Nephron (organoid): ENCODE results near the gene SRMS.

ENCODE experiments used
- H3K27ac Mint-ChIP-seq, 3 experiments: 2 replicates each; pipeline ENCODE4 v1.8.0; 2020; ENCODE audit warnings: mixed read lengths in 3 of 3, mild to moderate bottlenecking in 2 of 3, moderate library complexity in 1 of 3
- H3K27me3 Mint-ChIP-seq: 2 replicates; pipeline ENCODE4 v1.8.0; 2021; ENCODE audit warnings: low read depth, mild to moderate bottlenecking, moderate library complexity, mixed read lengths
- H3K36me3 Mint-ChIP-seq: 2 replicates; pipeline ENCODE4 v1.8.0; 2020; ENCODE audit warnings: low read depth, mixed read lengths
- H3K4me1 Mint-ChIP-seq: 2 replicates; pipeline ENCODE4 v1.8.0; 2020; ENCODE audit warnings: mixed read lengths
- H3K4me3 Mint-ChIP-seq, 3 experiments: 2 replicates each; pipeline ENCODE4 v1.8.0; 2020; ENCODE audit warnings: mild to moderate bottlenecking in 3 of 3, mixed read lengths in 3 of 3, moderate library complexity in 2 of 3
- H3K9me3 Mint-ChIP-seq: 2 replicates; pipeline ENCODE4 v1.8.0; 2020; ENCODE audit warnings: mixed read lengths
- CTCF ChIP-seq, 3 experiments: fragments of 200-600 bp; sonication (generic); IDR thresholded peaks; one replicate each; pipeline ENCODE4 v1.5.0; 2021; ENCODE audit warnings: antibody characterized with exemption in 3 of 3; ENCODE audit not compliant: unreplicated experiment in 3 of 3

The SRMS gene

GRCh38 chr20:63566395-63567135, 19.0 kb upstream of the SRMS start:
- no peaks in the 10 kb centered on the region for H3K27me3 Mint-ChIP-seq
- H3K27ac Mint-ChIP-seq = no peak overlapping the region
- H3K4me1 Mint-ChIP-seq = no peaks in the 10 kb centered on the region
- no peak overlapping the region for H3K4me3 Mint-ChIP-seq
- H3K36me3 Mint-ChIP-seq = no peaks in the 10 kb centered on the region
- H3K9me3 Mint-ChIP-seq = no peaks in the 10 kb centered on the region
- TF ChIP-seq CTCF (IDR thresholded peaks at IDR 0.05; ENCODE audit: unreplicated experiment in 3 of 3) = no peak

- no peaks in the 10 kb centered on the region for H3K9me3 Mint-ChIP-seq
- no peaks in the 10 kb centered on the region for H3K36me3 Mint-ChIP-seq
- TF ChIP-seq CTCF (IDR thresholded peaks at IDR 0.05; ENCODE audit: unreplicated experiment in 3 of 3) = no peak
- no peak overlapping the region for H3K27ac Mint-ChIP-seq
- H3K27me3 Mint-ChIP-seq = no peaks in the 10 kb centered on the region
- H3K4me1 Mint-ChIP-seq = no peaks in the 10 kb centered on the region
- H3K4me3 Mint-ChIP-seq = no peak overlapping the region
These were observed 18.3 kb upstream of the SRMS start for GRCh38 chr20:63565699-63566335.

- Mint-ChIP-seq H3K4me3 (no peak overlapping the region), H3K36me3 (peaks cover 3% of the 10 kb centered on the region), H3K4me1 (no peaks in the 10 kb centered on the region), H3K27ac (no peak overlapping the region), H3K9me3 (no peaks in the 10 kb centered on the region), H3K27me3 (no peaks in the 10 kb centered on the region)
- TF ChIP-seq CTCF (IDR thresholded peaks at IDR 0.05; ENCODE audit: unreplicated experiment in 3 of 3) = no peak
These were observed 17.6 kb upstream of the SRMS start for GRCh38 chr20:63565021-63565698.

GRCh38 chr20:63564036-63564810, 16.7 kb upstream of the SRMS start:
- Mint-ChIP-seq H3K27ac (no peak overlapping the region), H3K36me3 (peaks cover 3% of the 10 kb centered on the region), H3K27me3 (no peaks in the 10 kb centered on the region), H3K4me1 (no peaks in the 10 kb centered on the region), H3K9me3 (no peaks in the 10 kb centered on the region), H3K4me3 (no peak overlapping the region)
- no peak for TF ChIP-seq CTCF (IDR thresholded peaks at IDR 0.05; ENCODE audit: unreplicated experiment in 3 of 3)

- no peak for TF ChIP-seq CTCF (IDR thresholded peaks at IDR 0.05; ENCODE audit: unreplicated experiment in 3 of 3)
- Mint-ChIP-seq H3K4me1 (no peaks in the 10 kb centered on the region), H3K4me3 (no peak overlapping the region), H3K36me3 (peaks cover 3% of the 10 kb centered on the region), H3K9me3 (no peaks in the 10 kb centered on the region), H3K27ac (no peak overlapping the region), H3K27me3 (no peaks in the 10 kb centered on the region)
These were observed 15.8 kb upstream of the SRMS start for GRCh38 chr20:63563225-63563935.
